HG02623 (cell line): ENCODE measurements around the gene CGNL1.

Experiments used
- ATAC-seq: cut with Tn5 transposase; IDR thresholded peaks from one replicate; pipeline ENCODE4 v1.9.1; 2021; ENCODE audit warnings: moderate library complexity; ENCODE audit not compliant: unreplicated experiment

The CGNL1 gene

DNA sequence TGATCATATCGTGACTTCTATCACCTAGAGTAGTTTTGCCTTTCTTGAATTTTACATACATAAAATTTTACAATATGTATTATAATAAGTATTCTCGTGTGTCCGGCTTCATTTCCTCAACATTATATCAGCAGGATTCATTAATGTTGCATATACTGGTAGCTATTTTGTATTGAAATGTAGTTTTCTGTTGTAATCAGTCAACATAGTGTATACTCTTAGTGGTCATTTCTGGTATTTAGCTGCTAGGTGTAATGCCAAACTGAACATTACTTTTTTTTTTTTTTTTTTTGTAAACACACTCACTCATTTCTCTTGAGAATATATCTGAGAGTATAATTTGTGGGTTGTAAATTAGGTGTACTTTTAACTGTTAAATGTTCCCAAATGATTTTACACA lies 70.1 kb downstream of the CGNL1 start:
- ATAC-seq = no peak

DNA sequence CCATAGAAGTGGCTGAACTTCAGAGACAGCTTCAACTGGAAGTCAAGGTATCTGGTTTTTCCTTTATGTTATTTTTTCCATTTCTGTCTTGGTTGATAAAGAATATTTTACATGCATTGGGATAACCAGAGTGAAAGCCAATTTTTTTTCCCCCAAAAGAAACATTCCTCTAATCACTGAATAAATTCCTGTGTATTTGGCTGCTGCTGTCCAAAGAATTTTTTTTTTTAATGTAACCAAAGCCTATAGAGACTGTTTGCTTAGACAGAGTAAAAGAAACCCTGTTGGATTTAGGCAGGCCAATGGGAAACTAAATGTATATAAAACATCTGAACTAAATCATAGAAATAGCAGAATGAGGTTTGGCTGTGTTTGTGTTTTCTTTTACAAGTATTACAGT lies 75.2 kb downstream of the CGNL1 start:
- ATAC-seq = no peak

DNA sequence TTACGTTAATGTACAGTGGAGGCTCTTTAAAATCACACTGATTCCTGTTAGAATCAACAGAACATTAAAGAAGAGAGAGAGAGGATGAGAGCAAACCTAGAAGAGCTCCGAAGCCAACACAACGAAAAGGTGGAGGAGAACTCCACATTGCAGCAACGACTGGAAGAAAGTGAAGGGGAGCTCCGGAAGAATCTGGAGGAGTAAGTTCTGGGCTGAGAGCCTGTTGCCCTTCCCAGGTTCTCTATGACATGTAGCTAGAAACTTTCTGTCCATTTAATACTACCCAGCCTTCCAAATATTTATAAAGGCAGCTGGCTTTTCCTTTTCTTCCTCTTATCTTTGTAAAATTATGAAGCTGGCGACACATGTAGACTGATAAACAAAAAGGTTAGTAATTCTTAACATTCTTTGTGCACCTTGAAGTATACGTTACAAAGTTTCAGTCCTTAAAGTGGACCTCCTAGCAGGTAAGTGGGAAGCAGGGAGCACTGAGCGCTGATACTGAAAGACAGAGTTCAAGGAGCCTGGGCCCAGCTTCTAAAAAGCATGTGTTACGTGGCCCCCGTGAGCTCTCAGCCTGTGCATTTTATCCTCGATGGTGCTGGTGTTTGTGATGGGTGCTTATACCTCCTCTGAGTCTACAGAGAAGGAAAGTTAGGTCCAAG lies 75.9 kb downstream of the CGNL1 start:
- ATAC-seq = no peak

DNA sequence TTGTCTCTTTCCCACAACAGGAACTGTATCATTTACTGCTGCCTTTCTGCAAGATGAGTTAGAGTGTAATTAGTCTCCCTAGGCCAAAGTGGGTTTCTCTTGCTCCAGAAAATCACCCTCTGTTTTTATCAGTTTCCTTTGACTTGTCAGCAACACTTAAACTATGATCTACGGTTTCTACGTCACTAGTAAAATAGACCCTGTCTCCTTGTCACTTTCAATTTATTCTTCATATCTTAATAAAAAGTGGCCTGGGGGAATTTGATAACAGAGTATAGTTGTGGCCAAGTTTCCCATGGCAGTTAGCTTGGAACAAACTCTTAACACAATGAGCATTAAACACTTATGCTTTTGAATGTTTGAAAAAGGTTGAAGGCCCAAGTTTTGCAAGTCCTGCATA lies 79.6 kb downstream of the CGNL1 start:
- ATAC-seq = no peak

DNA sequence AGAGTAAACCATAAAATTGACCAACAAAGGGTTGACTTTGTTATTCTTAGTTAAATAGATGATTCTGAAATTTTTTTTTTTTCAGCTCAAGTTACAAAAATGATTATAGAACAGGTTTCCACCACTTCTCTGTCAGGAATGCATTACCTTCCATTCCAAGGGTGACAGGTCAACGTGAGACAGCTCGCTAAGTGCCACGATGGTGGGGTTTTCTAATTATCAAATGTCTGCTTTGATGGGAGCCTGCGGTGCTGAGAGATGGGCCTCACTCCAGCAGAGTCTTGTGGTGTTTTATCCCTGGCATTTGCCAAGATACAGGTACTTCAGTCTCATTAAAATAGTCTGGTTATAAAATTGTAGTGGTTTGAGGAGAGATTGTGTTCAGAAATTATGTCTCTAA lies 80.3 kb downstream of the CGNL1 start:
- ATAC-seq = no peak

DNA sequence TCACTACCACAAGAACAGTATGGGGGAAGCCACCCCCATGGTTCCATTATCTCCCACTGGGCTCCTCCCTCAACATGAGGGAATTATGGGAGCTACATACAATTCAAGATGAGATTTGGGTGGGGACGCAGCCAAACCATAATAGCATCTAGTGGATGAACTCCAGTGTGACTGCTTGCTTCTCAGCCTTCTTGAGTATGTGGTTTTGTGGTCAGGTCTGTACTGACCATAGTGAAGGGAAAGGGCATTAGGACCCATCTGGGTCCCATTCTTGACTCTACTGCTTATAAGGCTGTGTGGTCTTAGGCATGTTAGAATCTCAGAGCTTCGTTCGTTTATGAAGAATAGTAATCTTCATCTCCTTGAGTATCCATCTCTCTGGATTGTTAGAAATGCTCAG lies 81.4 kb downstream of the CGNL1 start:
- no peak for ATAC-seq

DNA sequence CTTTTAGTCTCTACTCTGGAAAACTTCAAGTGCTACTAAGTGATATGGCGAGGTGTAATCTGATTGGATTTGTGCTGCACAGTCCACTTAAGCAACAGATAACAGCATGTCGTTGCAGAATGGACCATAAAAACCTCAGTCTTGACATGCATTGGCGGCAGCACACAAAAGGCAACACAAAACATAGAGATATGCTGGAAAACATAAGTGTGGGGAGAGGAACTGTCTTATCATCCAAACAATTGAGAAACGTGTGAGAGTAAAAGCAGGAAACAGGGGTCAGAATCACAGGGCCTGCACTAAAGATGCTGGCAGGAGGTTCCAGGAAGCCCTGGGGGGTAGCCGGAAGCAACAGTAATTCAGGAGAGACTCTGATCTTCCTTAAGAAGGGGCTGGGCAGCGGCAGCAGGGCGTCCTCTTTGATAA lies 82.1 kb downstream of the CGNL1 start:
- no peak for ATAC-seq

DNA sequence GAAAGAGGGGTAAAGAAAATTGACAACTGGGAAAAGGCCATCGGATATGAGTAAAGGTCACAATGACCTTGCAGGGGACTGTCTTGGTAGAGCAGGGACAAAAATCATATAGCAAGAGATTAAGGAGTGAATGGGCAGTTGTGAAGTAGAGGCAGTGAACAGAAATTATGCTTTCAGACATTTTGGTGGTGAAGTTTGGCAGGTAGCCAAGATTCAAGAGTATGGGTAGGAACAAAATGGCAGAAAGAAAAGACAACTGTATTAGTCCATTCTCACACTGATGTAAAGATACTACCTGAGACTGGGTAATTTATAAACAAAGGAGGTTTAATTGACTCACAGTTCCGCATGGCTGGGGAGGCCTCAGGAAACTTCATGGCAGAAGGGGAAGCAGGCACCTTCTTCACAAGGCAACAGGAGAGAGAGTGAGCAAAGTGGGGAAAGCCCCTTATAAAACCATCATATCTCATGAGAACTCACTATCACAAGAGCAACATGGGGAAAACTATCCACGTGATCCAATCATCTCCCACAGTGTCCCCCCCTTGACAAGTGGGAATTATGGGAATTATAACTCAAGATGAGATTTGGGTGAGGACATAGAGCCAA lies 84.0 kb downstream of the CGNL1 start:
- no peak for ATAC-seq

DNA sequence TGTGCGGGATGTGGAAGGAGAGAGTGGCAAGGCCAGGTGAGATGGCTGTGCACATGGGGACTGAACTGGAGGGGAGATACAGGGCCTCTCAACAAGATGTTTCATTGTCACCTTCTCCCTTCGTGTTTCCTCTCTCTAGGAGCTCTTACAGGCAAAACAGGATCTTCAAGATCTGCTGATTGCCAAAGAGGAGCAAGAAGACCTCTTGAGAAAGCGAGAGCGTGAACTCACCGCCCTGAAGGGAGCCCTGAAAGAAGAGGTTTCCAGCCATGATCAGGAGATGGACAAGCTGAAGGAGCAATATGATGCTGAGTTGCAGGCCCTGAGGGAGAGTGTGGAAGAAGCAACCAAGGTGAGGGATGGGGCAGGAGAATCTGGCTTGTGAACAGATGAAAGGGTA lies 85.2 kb downstream of the CGNL1 start:
- ATAC-seq = no peak

DNA sequence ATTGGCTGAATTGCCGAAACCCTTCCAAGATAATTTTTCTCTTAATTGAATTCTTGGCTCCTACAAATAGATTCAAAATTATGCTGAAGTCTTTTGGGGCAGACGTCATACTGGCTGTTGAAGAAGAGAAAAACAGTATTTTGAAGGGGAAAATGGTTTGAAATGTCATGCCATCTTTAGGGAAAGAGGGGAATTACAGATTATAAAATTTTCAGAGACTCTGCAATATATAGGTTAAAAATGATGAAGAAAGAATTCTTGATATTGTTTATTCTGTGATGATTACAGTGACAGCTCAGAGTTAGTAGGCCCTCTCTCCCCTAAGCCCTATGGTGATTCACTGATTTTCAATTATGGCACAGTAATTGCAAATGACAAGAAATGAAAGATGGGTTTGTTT lies 86.1 kb downstream of the CGNL1 start:
- ATAC-seq = no peak

DNA sequence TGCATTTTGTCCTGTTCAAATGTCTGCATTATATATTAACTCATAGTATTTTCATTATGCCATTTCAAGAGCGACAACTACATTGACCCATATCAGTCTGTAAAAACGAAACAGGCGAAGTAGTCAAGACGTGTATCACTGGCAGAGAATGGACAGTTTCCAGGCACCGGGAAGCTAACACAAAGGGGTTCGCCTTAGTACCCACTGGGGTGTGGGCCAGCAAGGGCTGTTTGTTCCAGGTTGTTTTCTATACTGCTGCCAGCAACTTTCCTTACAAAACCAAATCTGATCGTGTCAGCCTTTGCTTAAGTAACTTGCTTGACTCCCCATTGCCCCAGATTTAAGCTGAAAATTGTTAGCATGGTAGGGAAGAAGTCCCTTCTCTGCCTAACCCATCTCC lies 87.1 kb downstream of the CGNL1 start:
- no peak for ATAC-seq

DNA sequence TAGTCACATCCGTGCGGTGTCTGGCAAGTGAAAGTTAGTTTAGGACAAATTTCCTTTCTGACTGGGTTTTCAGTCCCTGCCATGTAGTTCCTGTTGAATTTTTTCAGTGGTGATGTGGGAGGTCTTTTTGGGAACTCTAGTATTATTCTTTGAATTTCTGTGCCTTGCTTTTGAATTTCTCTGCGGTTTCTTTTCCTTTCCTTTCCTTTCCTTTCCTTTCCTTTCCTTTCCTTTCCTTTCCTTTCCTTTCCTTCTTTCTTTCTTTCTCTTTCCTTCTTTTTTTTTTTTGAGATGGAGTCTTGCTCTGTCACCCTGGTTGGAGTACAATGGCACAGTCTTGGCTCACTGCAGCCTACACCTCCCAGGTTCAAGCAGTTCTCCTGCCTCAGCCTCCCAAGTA lies 88.2 kb downstream of the CGNL1 start:
- ATAC-seq = no peak

DNA sequence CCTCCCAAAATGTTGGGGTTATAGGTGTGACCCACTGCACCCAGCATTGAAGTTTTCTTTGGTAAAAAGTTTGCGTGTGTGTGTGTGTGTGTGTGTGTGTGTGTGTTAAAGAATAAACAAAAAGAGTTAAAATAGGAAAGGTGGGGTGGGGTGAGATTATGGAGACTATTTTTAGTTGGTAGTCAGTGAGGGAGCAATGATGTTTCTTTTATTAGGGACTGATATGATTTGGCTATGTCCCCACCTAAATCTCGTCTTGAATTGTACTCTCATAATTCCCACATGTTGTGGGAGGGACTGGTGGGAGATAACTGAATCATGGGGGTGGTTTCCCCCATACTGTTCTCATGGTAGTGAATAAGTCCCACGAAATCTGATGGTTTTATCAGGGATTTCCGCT lies 92.2 kb downstream of the CGNL1 start:
- ATAC-seq = no peak

DNA sequence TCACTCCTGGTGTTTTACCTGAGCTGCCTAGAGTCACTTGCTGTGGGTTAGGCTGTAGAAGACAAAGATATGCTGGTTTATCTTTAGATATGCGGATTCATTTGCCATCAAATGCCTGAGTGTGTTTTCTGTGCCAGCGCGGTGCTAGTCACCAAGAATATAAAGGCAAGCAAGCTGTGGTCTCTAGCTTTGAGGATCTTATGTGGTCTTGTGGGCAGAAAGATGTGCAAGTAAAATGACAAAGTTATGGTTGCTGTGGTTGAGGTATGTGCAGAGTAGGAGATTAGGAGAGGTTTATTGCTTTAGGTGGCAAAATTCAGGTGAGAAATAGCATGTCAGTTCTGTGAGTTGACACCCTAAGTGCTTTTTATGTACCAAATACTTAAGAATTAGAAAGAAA lies 94.2 kb downstream of the CGNL1 start:
- ATAC-seq = no peak

DNA sequence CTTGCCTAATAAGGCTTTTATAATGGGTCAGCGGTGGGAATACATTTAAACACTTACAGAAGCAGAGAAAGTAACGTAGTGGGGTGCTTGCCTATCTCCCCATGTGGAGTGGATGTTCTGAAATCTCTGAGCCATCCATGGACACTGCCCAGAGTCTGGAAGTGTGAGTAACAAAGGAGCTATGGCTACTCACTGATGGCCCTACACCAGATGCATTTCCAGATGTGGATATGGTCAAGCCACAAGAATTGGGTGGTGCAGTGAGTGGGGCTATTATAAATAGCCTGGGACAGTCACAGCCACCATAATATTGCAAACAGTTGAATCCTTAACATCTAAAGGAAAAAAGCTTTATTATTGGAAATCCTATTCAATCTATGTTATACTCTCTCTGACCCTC lies 96.6 kb downstream of the CGNL1 start:
- ATAC-seq = no peak

DNA sequence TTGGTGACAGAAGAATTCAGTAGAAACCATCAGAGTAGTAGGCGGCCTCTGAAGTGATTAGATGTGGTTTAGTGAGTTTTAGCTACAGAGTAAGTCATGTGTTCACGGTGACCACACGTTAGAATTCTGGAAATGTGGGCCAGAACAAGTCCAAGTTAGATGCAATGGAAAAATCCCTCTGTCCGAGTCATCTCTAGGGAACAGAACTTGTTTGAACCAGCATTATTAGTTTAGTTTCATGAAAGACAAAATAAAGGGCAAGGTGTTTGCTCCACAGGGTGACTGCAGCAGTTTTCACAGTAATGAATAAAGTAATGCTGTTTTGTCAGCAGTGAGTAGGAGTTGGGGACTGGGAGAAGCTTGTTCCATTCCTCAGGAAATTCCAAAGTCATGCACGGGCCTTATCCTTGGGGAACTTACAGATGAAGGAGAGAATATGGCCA lies 100.2 kb downstream of the CGNL1 start:
- no peak for ATAC-seq

DNA sequence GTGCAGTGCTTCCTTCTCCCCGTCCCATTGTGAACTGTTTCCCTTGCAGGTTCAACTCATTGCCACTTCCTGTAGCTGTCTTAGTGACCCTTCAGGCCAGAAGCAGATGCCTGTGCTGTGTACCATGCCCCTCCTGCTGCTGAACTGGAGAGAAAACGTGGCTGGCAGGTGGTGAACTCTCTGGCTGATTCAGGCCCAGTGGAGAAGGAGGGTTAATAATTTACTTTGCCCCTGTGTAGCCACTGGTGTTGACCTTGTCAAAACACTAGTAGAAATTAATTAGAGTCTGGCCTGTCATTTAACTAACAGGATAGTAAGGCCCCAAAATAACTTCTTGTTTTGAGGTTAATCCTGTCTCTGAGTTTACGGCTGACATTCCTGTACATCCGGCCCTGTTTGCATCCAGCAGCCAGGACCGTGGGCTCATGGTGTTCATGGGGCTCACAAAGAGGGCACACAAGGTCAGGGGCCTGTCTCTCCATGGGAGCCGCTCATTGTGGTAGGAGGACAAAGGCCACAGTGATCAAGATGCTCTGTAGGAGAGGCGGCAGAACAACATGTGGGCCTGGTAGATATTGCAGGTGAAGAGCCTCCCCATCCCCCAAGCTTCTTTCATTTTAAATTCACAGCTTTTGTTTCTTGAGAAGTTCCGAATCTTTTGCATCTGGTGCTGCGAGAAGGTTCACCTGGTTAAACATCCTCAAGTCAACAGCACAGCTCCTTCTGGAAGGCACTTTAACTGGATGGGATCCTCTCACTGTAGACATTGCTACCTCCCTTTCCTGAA lies 101.6 kb downstream of the CGNL1 start:
- no peak for ATAC-seq

DNA sequence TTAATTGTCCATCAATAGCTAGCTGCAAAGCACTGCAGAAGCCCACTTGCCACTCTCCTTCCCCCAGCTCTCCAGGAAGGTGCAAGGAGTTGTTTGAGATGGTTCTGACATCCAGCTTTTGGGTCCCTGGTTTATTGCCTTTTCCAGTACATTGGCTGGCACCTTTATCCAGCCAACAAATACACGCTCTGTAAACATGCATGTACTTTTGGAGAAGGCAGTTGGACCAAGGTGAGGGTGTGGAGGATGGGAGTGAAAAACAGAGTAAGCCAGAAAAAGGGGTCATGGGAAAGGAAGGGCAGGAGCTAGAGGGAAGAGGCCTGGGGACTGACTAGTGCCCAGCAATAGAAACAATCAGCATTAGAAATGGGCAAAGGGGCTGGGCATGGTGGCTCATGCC lies 102.7 kb downstream of the CGNL1 start:
- no peak for ATAC-seq

DNA sequence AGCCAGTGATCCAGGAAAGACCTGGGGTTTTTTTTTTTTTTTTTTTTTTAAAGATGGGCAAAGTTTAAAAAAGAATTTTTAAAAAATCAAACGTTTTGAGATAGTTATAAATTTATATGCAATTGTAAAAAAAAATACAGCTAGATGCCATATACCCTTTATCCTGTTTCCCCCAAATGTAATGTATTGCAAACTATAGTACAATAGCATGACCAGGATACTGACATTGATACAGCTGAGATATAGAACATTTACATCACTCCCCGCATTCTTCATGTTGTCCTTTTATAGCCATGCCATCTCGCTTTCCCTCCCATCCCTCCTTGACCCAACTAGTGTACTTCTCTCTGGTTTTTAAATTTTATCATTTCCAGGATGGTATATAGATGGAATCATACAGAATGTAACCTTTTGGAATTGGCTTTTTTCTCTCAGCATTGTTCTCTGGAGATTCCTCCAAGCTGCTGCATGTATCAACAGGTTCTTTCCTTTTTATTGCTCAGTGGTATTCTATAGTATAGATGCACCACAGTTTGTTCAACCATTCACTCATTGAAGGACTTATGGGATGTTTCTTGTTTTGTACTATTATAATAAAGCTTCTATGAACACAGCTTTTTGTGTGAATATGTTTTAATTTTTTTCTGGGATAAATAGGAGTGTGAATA lies 104.9 kb downstream of the CGNL1 start:
- no peak for ATAC-seq

DNA sequence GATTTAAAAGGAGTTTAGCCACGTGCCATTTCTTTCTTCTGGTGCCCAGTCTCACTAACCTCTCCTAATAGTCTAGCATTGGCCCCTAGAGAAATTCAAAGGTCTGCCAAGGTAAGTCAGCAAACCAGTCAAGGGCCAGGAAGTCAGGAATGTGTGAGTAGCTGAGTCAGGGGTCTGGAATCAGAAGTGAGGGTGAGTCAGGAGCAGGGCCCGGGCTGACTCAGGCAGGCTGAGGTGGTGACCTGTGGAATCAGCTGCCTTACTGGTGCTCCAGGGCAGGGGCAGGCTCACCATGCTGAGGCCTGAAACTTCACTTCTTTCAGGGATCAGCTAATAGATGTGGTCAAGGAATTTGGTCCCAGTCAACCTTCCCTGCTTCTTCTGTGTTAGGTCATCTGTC lies 109.6 kb downstream of the CGNL1 start:
- no peak for ATAC-seq

DNA sequence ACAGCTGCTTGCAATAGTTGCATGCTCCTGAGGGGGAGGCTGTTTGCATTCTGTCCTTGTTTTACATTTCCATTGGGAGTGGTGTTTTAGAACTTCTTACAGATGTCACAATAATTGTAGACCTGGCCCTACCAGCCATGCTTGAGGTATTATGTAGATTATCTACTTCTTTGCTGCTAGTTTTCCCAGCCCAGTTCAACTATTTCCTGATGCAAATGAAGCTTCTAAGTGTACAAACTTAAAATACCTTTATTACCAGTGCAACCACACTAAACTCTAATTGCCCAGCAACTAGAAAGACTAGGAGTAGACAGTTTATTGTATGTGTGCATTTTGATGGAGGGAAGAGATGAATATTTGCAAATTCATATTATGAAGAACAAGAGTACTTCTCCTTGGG lies 110.5 kb downstream of the CGNL1 start:
- no peak for ATAC-seq

DNA sequence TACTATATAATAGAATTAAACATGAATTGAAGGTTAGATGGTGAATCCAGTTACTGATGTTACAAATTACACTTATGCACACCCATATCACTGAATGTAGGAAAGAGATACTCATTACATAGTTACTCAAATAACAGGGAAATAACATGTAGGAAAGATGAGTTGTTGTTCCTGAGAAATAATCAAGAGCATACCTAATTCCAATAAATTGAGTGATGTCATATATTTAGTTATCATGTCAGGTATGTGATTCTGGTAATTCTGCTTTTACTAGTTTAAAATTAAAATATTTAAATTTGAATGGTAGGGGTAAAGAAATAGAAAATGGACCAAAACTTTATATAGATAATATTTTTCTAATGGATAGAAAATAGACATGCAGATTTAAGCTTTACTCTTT lies 112.8 kb downstream of the CGNL1 start:
- no peak for ATAC-seq
